HepG2 (cell line): ENCODE measurements around the gene SERTAD2. TPM values are rescaled to one million over a fixed set of nuclear protein-coding genes. Genes with fewer than 3 reads are reported as not detected.

ENCODE experiments used
- ATAC-seq: fragments of 200-7000 bp; cut with Tn5 transposase; 3 replicates; pipeline ENCODE4 v1.9.1; 2020; ENCODE audit warnings: mild to moderate bottlenecking, moderate library complexity
- BruUV-seq: library from RNA; stranded (reverse); fragments of 400-500 nt; replicated peaks from 2 replicates; lab custom pipeline; 2021; lab: Mats Ljungman, UMichigan
- CTCF ChIA-PET: fragments of 300-600 bp; formaldehyde crosslinking; extraction: SDS; loops from one replicate; lab custom pipeline; 2021; ENCODE audit warnings: low total read pairs, inconsistent platforms, low intra/inter-chr PET ratio; lab: Yijun Ruan, JAX
- POLR2A ChIA-PET: fragments of 350-600 bp; sonication (Branson Sonifier 250); formaldehyde crosslinking; loops from one replicate; lab custom pipeline; 2020; ENCODE audit warnings: antibody characterized with exemption, inconsistent platforms; lab: Yijun Ruan, JAX
- DNase-seq: peaks from one replicate; pipeline ENCODE4 v3.0.0-alpha.2; 2015; ENCODE audit warnings: low spot score
- FAIRE-seq: peaks from 3 replicates; lab custom pipeline; 2011; peaks lifted over from hg19 to GRCh38; lab: Jason Lieb, UNC
- H2AFZ ChIP-seq: one replicate; pipeline ENCODE4 v1.6.1; 2011; ENCODE audit warnings: low read length, inconsistent platforms
- H3K27ac ChIP-seq: fragments of 300-600 bp; 3 replicates; pipeline ENCODE4 v1.8.0; 2011; ENCODE audit warnings: mixed run types, mild to moderate bottlenecking, mixed read lengths, low read length, inconsistent platforms; ENCODE audit not compliant: insufficient read depth; ENCODE audit errors: extremely low read length
- H3K27me3 ChIP-seq, 2 experiments: fragments of 200-600 bp in 1 of 2; 2 replicates in 1 of 2; 3 replicates in 1 of 2; pipeline versions ENCODE4 v1.6.0 to v1.8.0; 2011; ENCODE audit warnings: low read length in 2 of 2, mild to moderate bottlenecking in 2 of 2, moderate library complexity in 2 of 2, inconsistent platforms in 1 of 2; ENCODE audit not compliant: insufficient read depth in 2 of 2, control insufficient read depth in 1 of 2
- H3K36me3 ChIP-seq, 2 experiments: fragments of 200-600 bp in 1 of 2; replicated peaks in 1 of 2; 2 replicates in 1 of 2; 3 replicates in 1 of 2; pipeline versions ENCODE4 v1.5.1 to v1.8.0; 2011; ENCODE audit warnings: low read length in 2 of 2, inconsistent platforms in 1 of 2; ENCODE audit not compliant: insufficient read depth in 2 of 2, control insufficient read depth in 1 of 2
- H3K4me1 ChIP-seq: 2 replicates; pipeline ENCODE4 v1.5.1; 2012; ENCODE audit warnings: low read length, inconsistent platforms; ENCODE audit not compliant: insufficient read depth
- H3K4me2 ChIP-seq: 2 replicates; pipeline ENCODE4 v1.6.0; 2011; ENCODE audit warnings: low read depth, low read length, inconsistent platforms
- H3K4me3 ChIP-seq, 3 experiments: fragments of 200-600 bp in 1 of 3; sonication (generic), shearing (Covaris generic) in 1 of 3; replicated peaks in 1 of 3; 2 replicates each; pipeline ENCODE4 v1.5.1; 2011 to 2016; ENCODE audit warnings: low read length in 3 of 3, inconsistent platforms in 2 of 3, low read depth in 2 of 3, mild to moderate bottlenecking in 2 of 3, control low read depth in 1 of 3, mixed read lengths in 1 of 3; ENCODE audit not compliant: insufficient read depth in 1 of 3
- H3K79me2 ChIP-seq: one replicate; pipeline ENCODE4 v1.6.1; 2011; ENCODE audit warnings: low read length, inconsistent platforms; ENCODE audit not compliant: insufficient read depth
- H3K9ac ChIP-seq: 2 replicates; pipeline ENCODE4 v1.6.0; 2011; ENCODE audit warnings: mild to moderate bottlenecking, low read depth, low read length, inconsistent platforms; ENCODE audit not compliant: insufficient read depth
- H3K9me3 ChIP-seq: 2 replicates; pipeline ENCODE4 v1.5.1; 2012; ENCODE audit warnings: mild to moderate bottlenecking, low read length
- H4K20me1 ChIP-seq: 2 replicates; pipeline ENCODE4 v1.6.0; 2011; ENCODE audit warnings: inconsistent platforms, mild to moderate bottlenecking, low read length, moderate library complexity; ENCODE audit not compliant: insufficient read depth
- ZC3H13 ChIP-seq: sonication (generic); formaldehyde crosslinking; IDR thresholded peaks from 2 replicates; pipeline ENCODE4 v1.8.1; 2023; ENCODE audit warnings: mild to moderate bottlenecking, missing genetic modification reagents, moderate library complexity
- ZNF121 ChIP-seq: sonication (generic); formaldehyde crosslinking; IDR thresholded peaks from 2 replicates; pipeline ENCODE4 v1.5.0; 2020; ENCODE audit warnings: mild to moderate bottlenecking, missing genetic modification reagents
- WGBS: methylation state at CpG from one replicate; pipeline ENCODE4 v1.1.6; 2017; ENCODE audit warnings: low lambda C conversion rate; 5-methylcytosine and 5-hydroxymethylcytosine counted together
- in situ Hi-C: cut with HindIII; loops from 2 replicates; pipeline ENCODE4 v1.10.0; 2017; ENCODE audit warnings: low pct_unique_long_range_greater_than_20kb; ENCODE audit not compliant: extremely low pct_ligation_motif_present
- intact Hi-C: fragments of 100-400 bp; cut with micrococcal nuclease; formaldehyde crosslinking; loops from one replicate; pipeline ENCODE4 v1.10.0; 2022; ENCODE audit not compliant: unreplicated experiment
- polyA plus RNA-seq, 8 experiments: library from polyadenylated mRNA; depleted of rRNA in 3 of 8; stranded (reverse) in 7 of 8; unstranded in 1 of 8; fragments of >200 nt; fragmentation: Illumina TruSeq in 4 of 8; extraction: Trizol in 4 of 8; gene quantifications; 2 replicates each; pipeline versions ENCODE4 v1.2.1 to v1.2.3, GENCODE V29; 2011 to 2016; ENCODE audit warnings: low read depth in 4 of 8, missing spikeins in 1 of 8, mixed read lengths in 1 of 8; ENCODE audit not compliant: insufficient read depth in 1 of 8
- total RNA-seq, 5 experiments: library from RNA; depleted of rRNA; stranded (reverse); fragments of >200 nt; fragmentation: Illumina TruSeq; extraction: Trizol; gene quantifications; 2 replicates each; pipeline ENCODE4 v1.2.3, GENCODE V29; 2016; ENCODE audit warnings: low read depth in 1 of 5
- TF ChIP-seq, protein P1 (sequence below): sonication (generic); formaldehyde crosslinking; IDR thresholded peaks from 2 replicates; pipeline ENCODE4 v1.5.1; 2020; ENCODE audit warnings: mild to moderate bottlenecking, missing genetic modification reagents, moderate library complexity

Gene SERTAD2
- total and polyA plus RNA-seq, 2 of the 13 experiments (the other 11 are each of a cell fraction or from before 2014, with no cell fraction given): 6.7 to 22.6 TPM

GRCh38 chr2:64629329-64629781, 24.4 kb downstream of the SERTAD2 start:
- Histone ChIP-seq H3K4me1 (peaks cover 41% of the 10 kb centered on the region), H3K27ac (no peak overlapping the region), H3K36me3 (peaks cover 15 to 30% of the 10 kb centered on the region in 2 experiments), H3K27me3 (no peaks in the 10 kb centered on the region), H3K79me2 (peaks cover 10% of the 10 kb centered on the region), H4K20me1 (peaks cover 35% of the 10 kb centered on the region), H3K9ac (no peak overlapping the region), H2AFZ (no peak overlapping the region), H3K4me2 (no peak overlapping the region), H3K9me3 (no peaks in the 10 kb centered on the region), H3K4me3 (no peak overlapping the region)
- FAIRE-seq (no peak), ATAC-seq (no peak), DNase-seq (no peak)
- intact Hi-C loops (no loop called here), in situ Hi-C loops (no loop called here)
- WGBS: 78% methylated on average over 10 of the region's 10 CpGs
- ChIA-PET CTCF (no interaction called here), POLR2A (interaction anchor here (1.0 to 3.7 kb wide), 3 partner anchors 22 to 121 kb away, joined by 3 to 15 read pairs (median 7); partner anchors contain the start of gene SERTAD2)
- TF ChIP-seq, protein P1, sequence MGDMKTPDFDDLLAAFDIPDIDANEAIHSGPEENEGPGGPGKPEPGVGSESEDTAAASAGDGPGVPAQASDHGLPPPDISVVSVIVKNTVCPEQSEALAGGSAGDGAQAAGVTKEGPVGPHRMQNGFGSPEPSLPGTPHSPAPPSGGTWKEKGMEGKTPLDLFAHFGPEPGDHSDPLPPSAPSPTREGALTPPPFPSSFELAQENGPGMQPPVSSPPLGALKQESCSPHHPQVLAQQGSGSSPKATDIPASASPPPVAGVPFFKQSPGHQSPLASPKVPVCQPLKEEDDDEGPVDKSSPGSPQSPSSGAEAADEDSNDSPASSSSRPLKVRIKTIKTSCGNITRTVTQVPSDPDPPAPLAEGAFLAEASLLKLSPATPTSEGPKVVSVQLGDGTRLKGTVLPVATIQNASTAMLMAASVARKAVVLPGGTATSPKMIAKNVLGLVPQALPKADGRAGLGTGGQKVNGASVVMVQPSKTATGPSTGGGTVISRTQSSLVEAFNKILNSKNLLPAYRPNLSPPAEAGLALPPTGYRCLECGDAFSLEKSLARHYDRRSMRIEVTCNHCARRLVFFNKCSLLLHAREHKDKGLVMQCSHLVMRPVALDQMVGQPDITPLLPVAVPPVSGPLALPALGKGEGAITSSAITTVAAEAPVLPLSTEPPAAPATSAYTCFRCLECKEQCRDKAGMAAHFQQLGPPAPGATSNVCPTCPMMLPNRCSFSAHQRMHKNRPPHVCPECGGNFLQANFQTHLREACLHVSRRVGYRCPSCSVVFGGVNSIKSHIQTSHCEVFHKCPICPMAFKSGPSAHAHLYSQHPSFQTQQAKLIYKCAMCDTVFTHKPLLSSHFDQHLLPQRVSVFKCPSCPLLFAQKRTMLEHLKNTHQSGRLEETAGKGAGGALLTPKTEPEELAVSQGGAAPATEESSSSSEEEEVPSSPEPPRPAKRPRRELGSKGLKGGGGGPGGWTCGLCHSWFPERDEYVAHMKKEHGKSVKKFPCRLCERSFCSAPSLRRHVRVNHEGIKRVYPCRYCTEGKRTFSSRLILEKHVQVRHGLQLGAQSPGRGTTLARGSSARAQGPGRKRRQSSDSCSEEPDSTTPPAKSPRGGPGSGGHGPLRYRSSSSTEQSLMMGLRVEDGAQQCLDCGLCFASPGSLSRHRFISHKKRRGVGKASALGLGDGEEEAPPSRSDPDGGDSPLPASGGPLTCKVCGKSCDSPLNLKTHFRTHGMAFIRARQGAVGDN (CRISPR knock-in tag): no peak
- TF ChIP-seq ZNF121: 0 out of 2 replicates have a peak, but pooled peaks have one; percentile 0
- peak; percentile 67; the same call in 1 of the 2 replicates for TF ChIP-seq ZC3H13
- BruUV-seq: no TSS peak
